CD8-positive, alpha-beta memory T cell (primary cell): ENCODE measurements around the gene ZFYVE26. TPM values are rescaled to one million over a fixed set of nuclear protein-coding genes. Genes with fewer than 3 reads are reported as not detected.

Experiments used
- CTCF ChIA-PET: fragments of 350-600 bp; sonication (Branson Sonifier 250); formaldehyde crosslinking; loops from one replicate; lab custom pipeline; 2021; ENCODE audit warnings: antibody characterized with exemption; lab: Charles Lee
- POLR2A ChIA-PET: fragments of 350-600 bp; sonication (Branson Sonifier 250); formaldehyde crosslinking; loops from one replicate; lab custom pipeline; 2021; ENCODE audit warnings: antibody characterized with exemption; lab: Charles Lee
- DNase-seq, 5 donors: peaks; one replicate each; pipeline versions ENCODE4 v3.0.0 to v3.0.0-alpha.2; 2020 to 2022; ENCODE audit warnings: mixed read lengths in 1 of 5
- H3K27ac ChIP-seq: one replicate; pipeline ENCODE4 v1.7.0; 2013; ENCODE audit warnings: low read depth, mild to moderate bottlenecking, low read length, moderate library complexity
- H3K27me3 ChIP-seq: 2 replicates; pipeline ENCODE4 v1.7.0; 2013; ENCODE audit warnings: low read length, mild to moderate bottlenecking; ENCODE audit not compliant: insufficient read depth, poor library complexity, severe bottlenecking
- H3K36me3 ChIP-seq: 2 replicates; pipeline ENCODE4 v1.7.0; 2013; ENCODE audit warnings: mild to moderate bottlenecking, low read length, moderate library complexity; ENCODE audit not compliant: insufficient read depth
- H3K4me1 ChIP-seq: 2 replicates; pipeline ENCODE4 v1.7.0; 2013; ENCODE audit warnings: mild to moderate bottlenecking, low read length, moderate library complexity; ENCODE audit not compliant: insufficient read depth
- H3K4me3 ChIP-seq: 2 replicates; pipeline ENCODE4 v1.7.0; 2013; ENCODE audit warnings: mild to moderate bottlenecking, low read length
- H3K9me3 ChIP-seq: 2 replicates; pipeline ENCODE4 v1.7.0; 2013; ENCODE audit warnings: mild to moderate bottlenecking, low read length
- H3K27ac Mint-ChIP-seq, 8 donors: one replicate each; pipeline ENCODE4 v1.8.0; 2020 to 2021; ENCODE audit warnings: mixed read lengths in 8 of 8, mild to moderate bottlenecking in 6 of 8, inconsistent platforms in 3 of 8, moderate library complexity in 3 of 8
- H3K27me3 Mint-ChIP-seq, 2 donors: one replicate each; pipeline ENCODE4 v1.8.0; 2020 to 2021; ENCODE audit warnings: mixed read lengths in 2 of 2, mild to moderate bottlenecking in 1 of 2, moderate library complexity in 1 of 2
- H3K36me3 Mint-ChIP-seq, 3 donors: one replicate each; pipeline ENCODE4 v1.8.0; 2020 to 2021; ENCODE audit warnings: mixed read lengths in 3 of 3, inconsistent platforms in 1 of 3, mild to moderate bottlenecking in 1 of 3
- H3K4me1 Mint-ChIP-seq, 3 donors: one replicate each; pipeline ENCODE4 v1.8.0; 2020 to 2021; ENCODE audit warnings: mixed read lengths in 3 of 3, inconsistent platforms in 1 of 3, mild to moderate bottlenecking in 1 of 3
- H3K4me3 Mint-ChIP-seq, 7 donors: one replicate each; pipeline ENCODE4 v1.8.0; 2020 to 2021; ENCODE audit warnings: mixed read lengths in 7 of 7, mild to moderate bottlenecking in 6 of 7, moderate library complexity in 4 of 7, inconsistent platforms in 2 of 7
- H3K9me3 Mint-ChIP-seq, 5 donors: one replicate each; pipeline ENCODE4 v1.8.0; 2020 to 2022; ENCODE audit warnings: mixed read lengths in 5 of 5, mild to moderate bottlenecking in 3 of 5, moderate library complexity in 2 of 5, inconsistent platforms in 1 of 5
- polyA plus RNA-seq: library from polyadenylated mRNA; unstranded; fragments of 300-500 nt; fragmentation: Illumina TruSeq; gene quantifications from one replicate; pipeline ENCODE4 v1.2.3, GENCODE V29; 2021
- total RNA-seq, 2 experiments: library from RNA; stranded (reverse); gene quantifications; one replicate each; pipeline ENCODE4 v1.2.3, GENCODE V29; 2021

Gene ZFYVE26
- total and polyA plus RNA-seq, 3 experiments from 2014 or later, result 4.1 to 19.9 (median 19.0) TPM

DNA sequence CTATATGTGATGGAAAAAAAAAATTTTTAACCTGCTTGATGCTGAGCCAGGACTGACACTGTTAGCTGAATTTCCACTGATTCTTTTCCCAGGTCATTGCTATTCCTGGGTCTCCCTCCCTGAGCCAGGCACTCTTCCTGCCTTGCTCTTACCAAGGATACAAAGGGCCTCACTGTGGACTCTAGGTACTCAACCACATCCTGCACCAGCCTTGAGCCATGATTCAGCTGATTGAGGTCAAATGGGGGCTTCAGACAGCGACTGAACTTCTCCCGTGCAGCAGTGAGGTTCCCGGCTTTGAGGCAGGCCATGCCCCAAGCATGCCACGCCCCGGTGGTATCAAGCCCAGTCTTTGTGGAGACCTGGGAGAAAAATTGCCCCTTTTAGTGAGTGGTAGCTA, 54.3 kb downstream of the ZFYVE26 start:
- Mint-ChIP-seq H3K4me3 (no peak overlapping the region), H3K27me3 (no peaks in the 10 kb centered on the region), H3K4me1 (no peaks in the 10 kb centered on the region), H3K27ac (peak overlapping the region in 1 of 8 donors; percentile 16), H3K9me3 (no peaks in the 10 kb centered on the region), H3K36me3 (peaks cover 4 to 83% (median 32%) of the 10 kb centered on the region in 3 donors)
- Histone ChIP-seq H3K4me3 (no peak overlapping the region), H3K27me3 (no peaks in the 10 kb centered on the region), H3K9me3 (no peaks in the 10 kb centered on the region), H3K4me1 (no peaks in the 10 kb centered on the region), H3K36me3 (peaks cover 21% of the 10 kb centered on the region), H3K27ac (no peak overlapping the region)
- POLR2A ChIA-PET, result interaction anchor here (0.6 kb wide), 1 partner anchor 128 kb away, joined by 3 read pairs; no protein-coding TSS in a partner anchor
- CTCF ChIA-PET, result interaction anchor here (1.4 kb wide), 1 partner anchor 163 kb away, joined by 3 read pairs; no protein-coding TSS in a partner anchor
- no peak for DNase-seq

DNA sequence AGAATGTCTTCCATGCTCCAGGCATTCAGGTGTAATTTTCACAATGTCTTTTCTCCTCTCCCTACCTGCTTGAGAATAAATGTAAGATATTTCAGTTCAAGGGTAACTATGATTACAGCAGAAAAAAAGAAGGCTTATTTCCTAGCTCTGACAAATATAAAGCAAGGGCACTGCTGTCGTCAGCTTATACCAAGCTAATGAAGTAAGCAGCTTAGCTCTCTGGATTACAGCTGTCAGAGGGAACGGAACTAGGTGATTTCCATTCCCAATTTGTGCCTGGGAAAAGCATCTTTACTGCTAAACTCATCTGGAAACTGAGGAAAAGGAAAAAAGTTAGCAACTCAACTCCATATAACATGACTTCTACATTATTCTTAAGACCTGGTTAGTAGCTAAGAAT, 56.5 kb downstream of the ZFYVE26 start:
- CTCF ChIA-PET, result interaction anchor here (1.5 kb wide), 1 partner anchor 65 kb away, joined by 3 read pairs; no protein-coding TSS in a partner anchor
- no peak overlapping the region for H3K4me3 Mint-ChIP-seq
- no peaks in the 10 kb centered on the region for H3K4me1 ChIP-seq
- no peaks in the 10 kb centered on the region for H3K9me3 Mint-ChIP-seq
- H3K27me3 ChIP-seq, result no peaks in the 10 kb centered on the region
- H3K27ac ChIP-seq, result no peak overlapping the region
- peak overlapping the region in 1 of 8 donors; percentile 9 for H3K27ac Mint-ChIP-seq
- peaks cover 7% of the 10 kb centered on the region for H3K36me3 ChIP-seq
- H3K27me3 Mint-ChIP-seq, result no peaks in the 10 kb centered on the region
- no peaks in the 10 kb centered on the region for H3K9me3 ChIP-seq
- H3K4me1 Mint-ChIP-seq, result no peaks in the 10 kb centered on the region
- POLR2A ChIA-PET, result no interaction called here
- H3K4me3 ChIP-seq, result no peak overlapping the region
- DNase-seq, result no peak
- peaks cover 8 to 79% (median 37%) of the 10 kb centered on the region in 3 donors for H3K36me3 Mint-ChIP-seq

DNA sequence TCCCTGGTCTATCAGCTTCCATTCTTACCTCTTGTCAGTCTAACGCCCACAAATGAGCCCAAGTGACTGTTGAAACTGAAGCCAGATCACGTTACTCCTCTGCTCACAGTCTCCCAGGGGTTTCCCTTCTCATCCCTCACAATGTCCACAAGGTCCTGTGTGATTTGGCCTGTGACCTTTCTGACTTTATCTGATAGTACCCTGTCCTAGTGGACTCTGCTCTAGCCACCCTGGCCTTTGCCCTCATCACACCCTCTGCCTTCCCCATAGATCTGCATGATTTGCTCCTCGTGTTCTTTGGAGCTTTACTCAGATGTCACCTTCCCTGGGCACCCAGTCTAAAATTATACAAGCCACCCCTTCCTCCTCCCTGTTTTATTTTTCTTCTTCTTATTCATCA, 59.2 kb downstream of the ZFYVE26 start:
- H3K9me3 ChIP-seq, result no peaks in the 10 kb centered on the region
- Mint-ChIP-seq H3K4me1 (no peaks in the 10 kb centered on the region), H3K9me3 (no peaks in the 10 kb centered on the region), H3K27ac (peak overlapping the region in 4 of 8 donors; percentile 15 to 64 (median 21)), H3K27me3 (no peaks in the 10 kb centered on the region), H3K36me3 (peaks cover 9 to 82% (median 52%) of the 10 kb centered on the region in 3 donors), H3K4me3 (no peak overlapping the region)
- no peaks in the 10 kb centered on the region for H3K4me1 ChIP-seq
- no peaks in the 10 kb centered on the region for H3K27me3 ChIP-seq
- ChIA-PET POLR2A (no interaction called here), CTCF (no interaction called here)
- DNase-seq, result no peak
- H3K4me3 ChIP-seq, result no peak overlapping the region
- H3K27ac ChIP-seq, result no peak overlapping the region
- H3K36me3 ChIP-seq, result peaks cover 25% of the 10 kb centered on the region

DNA sequence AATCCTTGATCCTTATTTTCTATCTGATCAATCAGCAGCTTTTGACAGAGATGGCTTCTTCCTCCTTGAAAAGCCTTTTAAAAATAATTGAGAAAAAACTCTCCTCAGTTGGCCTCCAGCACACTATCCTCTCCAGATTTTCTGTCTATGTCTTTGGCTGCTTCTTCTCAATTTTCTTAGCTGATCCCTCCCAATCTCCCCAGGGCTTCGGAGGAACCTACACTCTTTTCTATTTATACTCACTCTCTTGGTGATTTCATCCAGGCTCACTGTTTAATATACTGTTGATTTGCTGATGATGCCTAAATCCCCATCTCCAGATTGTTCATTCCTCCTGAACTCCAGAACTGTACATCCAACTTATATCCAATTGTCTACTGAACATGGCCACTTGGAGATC, 59.9 kb downstream of the ZFYVE26 start:
- H3K27me3 ChIP-seq, result no peaks in the 10 kb centered on the region
- CTCF ChIA-PET, result no interaction called here
- Mint-ChIP-seq H3K4me1 (no peaks in the 10 kb centered on the region), H3K36me3 (peaks cover 13 to 83% (median 55%) of the 10 kb centered on the region in 3 donors), H3K27ac (no peak overlapping the region), H3K9me3 (no peaks in the 10 kb centered on the region), H3K27me3 (no peaks in the 10 kb centered on the region), H3K4me3 (no peak overlapping the region)
- DNase-seq, result no peak
- H3K36me3 ChIP-seq, result peaks cover 30% of the 10 kb centered on the region
- H3K4me3 ChIP-seq, result no peak overlapping the region
- H3K27ac ChIP-seq, result no peak overlapping the region
- POLR2A ChIA-PET, result no interaction called here
- H3K4me1 ChIP-seq, result no peaks in the 10 kb centered on the region
- no peaks in the 10 kb centered on the region for H3K9me3 ChIP-seq

DNA sequence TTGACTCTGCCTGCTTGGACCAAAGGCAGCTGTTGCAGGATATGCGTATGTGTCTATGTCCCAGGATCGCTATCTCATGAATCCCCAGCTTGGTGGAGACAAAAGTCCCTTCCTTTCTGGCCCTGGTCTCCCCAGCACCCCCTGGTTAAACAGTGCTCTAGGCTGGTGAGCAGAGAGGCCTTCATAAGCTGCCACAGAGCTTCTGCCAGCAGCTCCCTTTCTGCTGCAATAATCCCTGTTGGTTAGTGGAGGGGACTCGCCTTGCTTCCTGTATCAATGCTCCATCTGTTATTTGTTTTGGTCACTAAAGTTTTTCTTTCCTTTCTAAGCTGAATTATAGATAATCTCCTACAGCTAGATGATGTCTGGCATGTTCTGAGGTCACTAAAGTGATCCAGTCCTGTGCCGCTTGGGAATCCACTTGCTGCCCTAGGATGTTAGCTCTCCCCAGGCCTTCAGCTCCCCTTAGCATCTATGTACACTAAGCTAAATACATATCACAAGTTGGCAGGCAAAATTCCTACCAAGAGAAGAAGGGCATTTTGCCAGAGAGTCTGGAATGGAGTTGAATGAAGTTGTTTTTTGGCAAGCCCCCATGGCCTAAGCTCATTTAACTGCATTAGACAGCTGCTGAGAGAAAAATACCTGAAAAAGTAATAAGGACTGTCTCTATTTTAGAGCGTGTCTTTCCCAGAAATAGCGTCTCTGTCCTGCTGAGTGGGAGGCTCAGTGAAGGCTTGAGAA, 66.9 kb downstream of the ZFYVE26 start:
- H3K27me3 ChIP-seq, result no peaks in the 10 kb centered on the region
- Mint-ChIP-seq H3K4me3 (no peak overlapping the region), H3K9me3 (no peaks in the 10 kb centered on the region), H3K27me3 (no peaks in the 10 kb centered on the region), H3K4me1 (no peaks in the 10 kb centered on the region), H3K27ac (no peak overlapping the region), H3K36me3 (peaks cover 20 to 88% (median 38%) of the 10 kb centered on the region in 3 donors)
- H3K4me3 ChIP-seq, result no peak overlapping the region
- peaks cover 48% of the 10 kb centered on the region for H3K36me3 ChIP-seq
- H3K27ac ChIP-seq, result no peak overlapping the region
- no peaks in the 10 kb centered on the region for H3K9me3 ChIP-seq
- H3K4me1 ChIP-seq, result no peaks in the 10 kb centered on the region
- no peak for DNase-seq
- CTCF ChIA-PET, result no interaction called here
- POLR2A ChIA-PET, result no interaction called here

DNA sequence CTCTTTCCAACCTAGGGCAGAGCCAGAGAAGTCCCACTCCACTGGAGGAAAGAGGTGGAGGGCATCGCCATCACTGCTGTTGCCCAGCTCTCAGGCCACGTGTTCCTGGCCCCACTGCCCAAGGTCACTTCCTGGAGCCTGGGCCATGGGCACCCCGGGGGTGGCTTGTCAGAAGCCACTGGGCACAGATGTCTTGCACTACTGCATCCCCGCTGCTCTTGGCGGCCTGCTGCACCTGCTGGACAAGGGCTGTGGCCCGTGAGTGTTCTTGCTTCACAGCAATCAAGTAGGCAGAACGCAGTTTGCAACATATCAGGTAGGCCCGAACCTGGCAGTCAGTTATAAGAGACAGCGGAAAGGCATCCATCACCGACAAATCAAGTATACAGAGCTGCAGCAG, 68.1 kb downstream of the ZFYVE26 start:
- Mint-ChIP-seq H3K9me3 (no peaks in the 10 kb centered on the region), H3K27me3 (no peaks in the 10 kb centered on the region), H3K4me3 (no peak overlapping the region), H3K27ac (peak overlapping the region in 1 of 8 donors; percentile 30), H3K36me3 (peaks cover 20 to 76% (median 26%) of the 10 kb centered on the region in 3 donors), H3K4me1 (no peaks in the 10 kb centered on the region)
- Histone ChIP-seq H3K36me3 (peaks cover 36% of the 10 kb centered on the region), H3K9me3 (no peaks in the 10 kb centered on the region), H3K27me3 (no peaks in the 10 kb centered on the region), H3K4me1 (no peaks in the 10 kb centered on the region), H3K4me3 (no peak overlapping the region), H3K27ac (no peak overlapping the region)
- ChIA-PET POLR2A (no interaction called here), CTCF (no interaction called here)
- DNase-seq, result no peak

DNA sequence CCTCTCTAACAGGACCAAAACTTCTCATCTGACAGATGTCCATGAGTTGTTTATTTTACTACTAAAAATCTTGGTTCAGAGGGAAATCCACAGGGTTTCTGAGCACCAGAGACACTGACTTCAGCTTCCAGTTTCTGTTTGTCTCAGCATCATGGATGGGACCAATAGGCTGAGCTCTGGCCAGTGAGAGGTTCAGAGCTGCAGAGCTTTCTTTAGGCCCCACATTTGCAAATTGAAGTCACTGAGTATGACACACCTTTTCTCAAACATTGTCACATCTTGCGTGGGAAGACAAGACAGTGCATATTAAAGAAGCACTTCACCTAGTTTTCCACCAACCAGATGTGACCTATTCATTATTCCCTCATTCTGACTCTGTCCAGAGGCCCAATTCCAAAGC, 69.5 kb downstream of the ZFYVE26 start:
- Mint-ChIP-seq H3K27me3 (peaks cover 0 to under 1% of the 10 kb centered on the region in 2 donors), H3K27ac (no peak overlapping the region), H3K36me3 (peaks cover 16 to 62% (median 18%) of the 10 kb centered on the region in 3 donors), H3K9me3 (no peaks in the 10 kb centered on the region), H3K4me1 (no peaks in the 10 kb centered on the region), H3K4me3 (no peak overlapping the region)
- Histone ChIP-seq H3K27ac (no peak overlapping the region), H3K4me1 (no peaks in the 10 kb centered on the region), H3K36me3 (peaks cover 23% of the 10 kb centered on the region), H3K4me3 (no peak overlapping the region), H3K9me3 (no peaks in the 10 kb centered on the region), H3K27me3 (no peaks in the 10 kb centered on the region)
- ChIA-PET CTCF (no interaction called here), POLR2A (no interaction called here)
- no peak for DNase-seq

DNA sequence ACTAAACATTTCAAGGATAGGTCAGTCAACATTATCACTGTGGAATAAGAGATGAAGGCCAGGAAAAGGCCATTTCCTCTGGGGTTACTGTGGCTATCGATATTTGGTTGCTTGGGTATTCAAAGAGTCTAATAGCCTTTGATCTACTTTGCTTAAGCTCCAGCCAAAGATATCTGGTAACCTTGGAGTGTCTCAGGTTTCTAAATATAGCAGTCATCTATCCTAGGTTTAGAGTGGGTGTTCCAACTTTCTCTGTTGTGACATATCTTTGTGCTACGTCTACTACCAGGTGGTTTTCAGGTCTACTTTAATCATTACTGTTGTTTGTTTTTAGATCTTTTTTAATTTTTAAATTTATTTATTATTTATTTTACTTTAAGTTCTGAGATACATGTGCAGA, 72.3 kb downstream of the ZFYVE26 start:
- peaks cover 0 to 6% (median 3%) of the 10 kb centered on the region in 3 donors for H3K4me1 Mint-ChIP-seq
- no peak for DNase-seq
- no peaks in the 10 kb centered on the region for H3K9me3 ChIP-seq
- H3K27me3 ChIP-seq, result no peaks in the 10 kb centered on the region
- ChIA-PET POLR2A (no interaction called here), CTCF (interaction anchor here (1.0 kb wide), 1 partner anchor 17 kb away, joined by 4 read pairs; no protein-coding TSS in a partner anchor)
- peaks cover 8 to 34% (median 11%) of the 10 kb centered on the region in 3 donors for H3K36me3 Mint-ChIP-seq
- H3K9me3 Mint-ChIP-seq, result no peaks in the 10 kb centered on the region
- H3K27ac Mint-ChIP-seq, result no peak overlapping the region
- H3K27me3 Mint-ChIP-seq, result peaks cover 0 to 2% of the 10 kb centered on the region in 2 donors
- H3K36me3 ChIP-seq, result peaks cover 6% of the 10 kb centered on the region
- H3K4me3 ChIP-seq, result no peak overlapping the region
- no peak overlapping the region for H3K4me3 Mint-ChIP-seq
- H3K27ac ChIP-seq, result no peak overlapping the region
- no peaks in the 10 kb centered on the region for H3K4me1 ChIP-seq
